ENCODE measurements around the gene SELENOT. TPM values are rescaled to one million over a fixed set of nuclear protein-coding genes. Genes with fewer than 3 reads are reported as not detected.

The SELENOT gene
- total and polyA plus RNA-seq, 2 donors (not counting 1 experiment from before 2014, with no cell fraction given), result 130 to 347 TPM

DNA sequence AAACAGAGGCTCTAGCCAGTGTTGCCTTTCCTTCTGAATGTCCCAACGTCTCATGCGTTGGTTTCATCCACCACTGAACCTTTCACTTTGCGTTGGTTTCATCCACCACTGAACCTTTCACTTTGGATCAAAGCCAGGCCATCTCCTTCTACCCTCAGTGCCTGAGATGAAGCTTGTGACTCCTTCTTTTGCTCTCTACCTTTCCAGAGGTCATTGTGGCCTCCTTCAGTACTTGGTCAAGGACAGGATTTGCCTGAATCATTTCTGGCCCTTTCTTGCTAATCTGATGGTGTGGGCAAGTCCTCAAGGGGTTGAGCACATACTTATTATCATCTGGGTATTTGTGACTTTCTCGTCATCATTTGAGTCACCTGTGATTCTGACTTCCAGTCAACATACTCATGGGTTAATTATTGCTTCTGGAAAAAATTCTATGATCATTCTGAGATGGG is 50.0 kb downstream of the SELENOT start:
- no peak for DNase-seq (ENCODE audit: low read depth in 2 of 2)
- Histone ChIP-seq H3K4me3 (replicated peaks in 1 of 4; ENCODE audit: control extremely low read depth in 1 of 4, insufficient read depth in 1 of 4, low read depth in 3 of 4, low read length in 4 of 4) (no peak overlapping the region), H3K4me1 (ENCODE audit: control insufficient read depth, extremely low read depth, insufficient read depth, low read length) (no peaks in the 10 kb centered on the region), H3K27ac (ENCODE audit: insufficient read depth, low read length) (no peak overlapping the region), H3K36me3 (ENCODE audit: control insufficient read depth, insufficient read depth, low read length) (no peaks in the 10 kb centered on the region), H3K27me3 (ENCODE audit: control insufficient read depth, insufficient read depth, low read length) (no peaks in the 10 kb centered on the region), H4K20me1 (ENCODE audit: control insufficient read depth, extremely low read depth, insufficient read depth, low read length) (no peaks in the 10 kb centered on the region), H3K79me2 (ENCODE audit: control insufficient read depth, insufficient read depth, low read length) (no peaks in the 10 kb centered on the region), H3K4me2 (ENCODE audit: extremely low read depth, insufficient read depth, low read length) (no peak overlapping the region), H2AFZ (ENCODE audit: low read length) (no peak overlapping the region), H3K9ac (ENCODE audit: insufficient read depth, low read length) (no peak overlapping the region), H3K9me3 (ENCODE audit: control insufficient read depth, insufficient read depth, low read depth, low read length) (no peaks in the 10 kb centered on the region)
- TF ChIP-seq EZH2 (IDR thresholded peaks at IDR 0.05; ENCODE audit: low read length, missing control alignments) (no peak), CTCF (conservative IDR thresholded peaks at IDR 0.05 in 1 of 2, IDR thresholded peaks at IDR 0.05 in 1 of 2; ENCODE audit: low read depth in 1 of 2, low read length in 2 of 2) (no peak)

DNA sequence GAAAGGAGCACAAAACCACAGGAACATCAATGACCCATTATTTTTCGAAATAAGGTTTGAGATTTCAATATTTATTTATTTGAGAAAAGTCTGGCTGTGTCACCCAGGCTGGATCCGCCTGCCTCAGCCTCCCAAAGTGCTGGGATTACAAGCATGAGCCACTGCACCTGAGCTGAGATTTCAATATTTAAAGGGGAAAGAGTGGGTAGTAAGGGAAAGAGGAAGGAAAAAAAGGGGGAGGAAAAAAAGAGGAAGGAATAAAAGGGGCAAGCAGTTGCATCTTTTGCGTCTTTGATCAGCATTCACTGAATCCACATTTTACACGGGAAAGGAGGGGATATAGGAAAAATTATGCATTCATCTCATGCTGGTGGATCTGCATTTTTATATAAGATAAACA is 53.2 kb downstream of the SELENOT start:
- no peak overlapping the region for H3K9ac ChIP-seq (ENCODE audit: insufficient read depth, low read length)
- H3K27me3 ChIP-seq (ENCODE audit: control insufficient read depth, insufficient read depth, low read length), result no peaks in the 10 kb centered on the region
- H3K9me3 ChIP-seq (ENCODE audit: control insufficient read depth, insufficient read depth, low read depth, low read length), result no peaks in the 10 kb centered on the region
- no peak overlapping the region for H2AFZ ChIP-seq (ENCODE audit: low read length)
- no peak overlapping the region for H3K4me2 ChIP-seq (ENCODE audit: extremely low read depth, insufficient read depth, low read length)
- no peaks in the 10 kb centered on the region for H3K36me3 ChIP-seq (ENCODE audit: control insufficient read depth, insufficient read depth, low read length)
- no peak overlapping the region for H3K4me3 ChIP-seq (replicated peaks in 1 of 4; ENCODE audit: control extremely low read depth in 1 of 4, insufficient read depth in 1 of 4, low read depth in 3 of 4, low read length in 4 of 4)
- H4K20me1 ChIP-seq (ENCODE audit: control insufficient read depth, extremely low read depth, insufficient read depth, low read length), result no peaks in the 10 kb centered on the region
- H3K4me1 ChIP-seq (ENCODE audit: control insufficient read depth, extremely low read depth, insufficient read depth, low read length), result no peaks in the 10 kb centered on the region
- DNase-seq (ENCODE audit: low read depth in 2 of 2), result no peak
- no peak overlapping the region for H3K27ac ChIP-seq (ENCODE audit: insufficient read depth, low read length)
- H3K79me2 ChIP-seq (ENCODE audit: control insufficient read depth, insufficient read depth, low read length), result no peaks in the 10 kb centered on the region
- no peak for TF ChIP-seq EZH2 (IDR thresholded peaks at IDR 0.05; ENCODE audit: low read length, missing control alignments)
- TF ChIP-seq CTCF (conservative IDR thresholded peaks at IDR 0.05 in 1 of 2, IDR thresholded peaks at IDR 0.05 in 1 of 2; ENCODE audit: low read depth in 1 of 2, low read length in 2 of 2), result no peak

- TF ChIP-seq EZH2 (IDR thresholded peaks at IDR 0.05; ENCODE audit: low read length, missing control alignments) (no peak), CTCF (conservative IDR thresholded peaks at IDR 0.05 in 1 of 2, IDR thresholded peaks at IDR 0.05 in 1 of 2; ENCODE audit: low read depth in 1 of 2, low read length in 2 of 2) (no peak)
- H3K27me3 ChIP-seq (ENCODE audit: control insufficient read depth, insufficient read depth, low read length), result peaks cover 2% of the 10 kb centered on the region
- H2AFZ ChIP-seq (ENCODE audit: low read length), result no peak overlapping the region
- H3K9me3 ChIP-seq (ENCODE audit: control insufficient read depth, insufficient read depth, low read depth, low read length), result no peaks in the 10 kb centered on the region
- H3K4me1 ChIP-seq (ENCODE audit: control insufficient read depth, extremely low read depth, insufficient read depth, low read length), result no peaks in the 10 kb centered on the region
- no peak for DNase-seq (ENCODE audit: low read depth in 2 of 2)
- H4K20me1 ChIP-seq (ENCODE audit: control insufficient read depth, extremely low read depth, insufficient read depth, low read length), result no peaks in the 10 kb centered on the region
- no peak overlapping the region for H3K27ac ChIP-seq (ENCODE audit: insufficient read depth, low read length)
- no peaks in the 10 kb centered on the region for H3K36me3 ChIP-seq (ENCODE audit: control insufficient read depth, insufficient read depth, low read length)
- H3K4me2 ChIP-seq (ENCODE audit: extremely low read depth, insufficient read depth, low read length), result no peak overlapping the region
- no peak overlapping the region for H3K4me3 ChIP-seq (replicated peaks in 1 of 4; ENCODE audit: control extremely low read depth in 1 of 4, insufficient read depth in 1 of 4, low read depth in 3 of 4, low read length in 4 of 4)
- no peaks in the 10 kb centered on the region for H3K79me2 ChIP-seq (ENCODE audit: control insufficient read depth, insufficient read depth, low read length)
- H3K9ac ChIP-seq (ENCODE audit: insufficient read depth, low read length), result no peak overlapping the region
Measured at GRCh38 chr3:150662410-150663200, 59.5 kb downstream of the SELENOT start.
